H9 (cell line): ENCODE data around the gene TSPYL2. TPM values are rescaled to one million over a fixed set of nuclear protein-coding genes. Genes with fewer than 3 reads are reported as not detected.

Experiments
- DNase-seq: peaks from one replicate; pipeline ENCODE4 v3.0.0-alpha.2; 2017
- H2AFZ ChIP-seq: one replicate; pipeline ENCODE4 v1.6.1; 2013; ENCODE audit warnings: mild to moderate bottlenecking, low read length, control low read depth, moderate library complexity
- H2AK5ac ChIP-seq: 2 replicates; pipeline ENCODE4 v1.6.1; 2013; ENCODE audit warnings: low read length, control low read depth, mixed read lengths; ENCODE audit not compliant: insufficient read length
- H2BK120ac ChIP-seq: one replicate; pipeline ENCODE4 v1.6.1; 2013; ENCODE audit warnings: low read depth, mild to moderate bottlenecking, low read length, control low read depth, inconsistent platforms; ENCODE audit not compliant: poor library complexity, severe bottlenecking
- H2BK12ac ChIP-seq: 2 replicates; pipeline ENCODE4 v1.6.1; 2013; ENCODE audit warnings: low read length, control low read depth, mixed read lengths, low read depth; ENCODE audit not compliant: insufficient read length
- H2BK15ac ChIP-seq: 2 replicates; pipeline ENCODE4 v1.6.1; 2013; ENCODE audit warnings: low read depth, low read length, control low read depth
- H2BK20ac ChIP-seq: one replicate; pipeline ENCODE4 v1.6.1; 2013; ENCODE audit warnings: low read depth, mild to moderate bottlenecking, low read length, control low read depth, inconsistent platforms; ENCODE audit not compliant: poor library complexity, severe bottlenecking
- H2BK5ac ChIP-seq: 2 replicates; pipeline ENCODE4 v1.6.1; 2013; ENCODE audit warnings: low read length, control low read depth, mixed read lengths; ENCODE audit not compliant: insufficient read length
- H3K14ac ChIP-seq: 2 replicates; pipeline ENCODE4 v1.6.1; 2013; ENCODE audit warnings: low read length, control low read depth; ENCODE audit not compliant: insufficient read depth
- H3K18ac ChIP-seq: 2 replicates; pipeline ENCODE4 v1.6.1; 2013; ENCODE audit warnings: low read depth, mild to moderate bottlenecking, mixed read lengths, low read length, control low read depth; ENCODE audit not compliant: insufficient read length
- H3K23ac ChIP-seq: 2 replicates; pipeline ENCODE4 v1.6.1; 2013; ENCODE audit warnings: low read length, control low read depth, mixed read lengths, low read depth; ENCODE audit not compliant: insufficient read length
- H3K23me2 ChIP-seq: 2 replicates; pipeline ENCODE4 v1.6.1; 2013; ENCODE audit warnings: low read depth, mild to moderate bottlenecking, mixed read lengths, low read length, control low read depth; ENCODE audit not compliant: insufficient read length, poor library complexity, severe bottlenecking
- H3K27ac ChIP-seq: 2 replicates; pipeline ENCODE4 v1.5.1; 2013; ENCODE audit warnings: low read length, control low read depth, mixed read lengths, low read depth; ENCODE audit not compliant: insufficient read length
- H3K27me3 ChIP-seq: 2 replicates; pipeline ENCODE4 v1.6.1; 2013; ENCODE audit warnings: low read length, control low read depth, inconsistent platforms; ENCODE audit not compliant: insufficient read depth
- H3K4ac ChIP-seq: 2 replicates; pipeline ENCODE4 v1.6.1; 2013; ENCODE audit warnings: low read depth, mild to moderate bottlenecking, control low read depth, inconsistent platforms, low read length, moderate library complexity
- H3K4me1 ChIP-seq: 2 replicates; pipeline ENCODE4 v1.6.1; 2013; ENCODE audit warnings: low read length, control low read depth, inconsistent platforms; ENCODE audit not compliant: insufficient read depth
- H3K4me2 ChIP-seq: 2 replicates; pipeline ENCODE4 v1.6.1; 2013; ENCODE audit warnings: low read length, control low read depth, mixed read lengths; ENCODE audit not compliant: insufficient read length, insufficient read depth
- H3K56ac ChIP-seq: 2 replicates; pipeline ENCODE4 v1.6.1; 2013; ENCODE audit warnings: low read depth, mild to moderate bottlenecking, mixed read lengths, low read length, control low read depth; ENCODE audit not compliant: insufficient read length
- H3K79me1 ChIP-seq: 2 replicates; pipeline ENCODE4 v1.6.1; 2013; ENCODE audit warnings: low read depth, mild to moderate bottlenecking, moderate library complexity, low read length, control low read depth, inconsistent platforms; ENCODE audit not compliant: insufficient read depth, poor library complexity, severe bottlenecking
- H3K79me2 ChIP-seq: 2 replicates; pipeline ENCODE4 v1.6.1; 2013; ENCODE audit warnings: low read length, control low read depth, inconsistent platforms; ENCODE audit not compliant: insufficient read depth
- H3K9ac ChIP-seq: 2 replicates; pipeline ENCODE4 v1.6.1; 2013; ENCODE audit warnings: low read length, control low read depth, mixed read lengths; ENCODE audit not compliant: insufficient read length; ENCODE audit errors: extremely low read depth
- H3K9me3 ChIP-seq: one replicate; pipeline ENCODE4 v1.6.1; 2013; ENCODE audit warnings: low read depth, low read length, inconsistent platforms; ENCODE audit not compliant: control insufficient read depth
- H3T11ph ChIP-seq: one replicate; pipeline ENCODE4 v1.6.1; 2013; ENCODE audit warnings: mild to moderate bottlenecking, low read length, control low read depth, inconsistent platforms
- H4K20me1 ChIP-seq: one replicate; pipeline ENCODE4 v1.6.1; 2013; ENCODE audit not compliant: control insufficient read depth, insufficient read length, insufficient read depth
- H4K5ac ChIP-seq: 2 replicates; pipeline ENCODE4 v1.6.1; 2013; ENCODE audit warnings: low read depth, mild to moderate bottlenecking, mixed read lengths, low read length, control low read depth; ENCODE audit not compliant: insufficient read length
- H4K8ac ChIP-seq: replicated peaks from 2 replicates; pipeline ENCODE4 v1.6.1; 2013; ENCODE audit warnings: low read length, control low read depth, mixed read lengths, low read depth; ENCODE audit not compliant: insufficient read length
- H4K91ac ChIP-seq: 2 replicates; pipeline ENCODE4 v1.6.1; 2013; ENCODE audit warnings: low read depth, mild to moderate bottlenecking, moderate library complexity, mixed read lengths, low read length, control low read depth; ENCODE audit not compliant: insufficient read length
- H3K27ac Mint-ChIP-seq, 3 experiments: 2 replicates in 2 of 3; 3 replicates in 1 of 3; pipeline ENCODE4 v1.8.0; 2020 to 2021; ENCODE audit warnings: mixed read lengths in 3 of 3, mild to moderate bottlenecking in 1 of 3, moderate library complexity in 1 of 3
- H3K27me3 Mint-ChIP-seq: 2 replicates; pipeline ENCODE4 v1.8.0; 2021; ENCODE audit warnings: low read depth, mild to moderate bottlenecking, moderate library complexity, mixed read lengths
- H3K36me3 Mint-ChIP-seq, 3 experiments: 2 replicates in 2 of 3; 3 replicates in 1 of 3; pipeline ENCODE4 v1.8.0; 2020 to 2021; ENCODE audit warnings: low read depth in 3 of 3, mixed read lengths in 3 of 3; ENCODE audit not compliant: insufficient read depth in 1 of 3
- H3K4me1 Mint-ChIP-seq, 2 experiments: 2 replicates each; pipeline ENCODE4 v1.8.0; 2020; ENCODE audit warnings: mixed read lengths in 2 of 2
- H3K4me3 Mint-ChIP-seq, 2 experiments: 2 replicates in 1 of 2; 3 replicates in 1 of 2; pipeline ENCODE4 v1.8.0; 2020 to 2021; ENCODE audit warnings: mild to moderate bottlenecking in 2 of 2, mixed read lengths in 2 of 2, moderate library complexity in 1 of 2
- H3K9me3 Mint-ChIP-seq, 2 experiments: 2 replicates in 1 of 2; 3 replicates in 1 of 2; pipeline ENCODE4 v1.8.0; 2020; ENCODE audit warnings: mild to moderate bottlenecking in 2 of 2, mixed read lengths in 2 of 2, moderate library complexity in 1 of 2
- WGBS: extraction: QIAGEN DNeasy Blood & Tissue Kit; methylation state at CpG from one replicate; pipeline ENCODE4 v1.1.7; 2013; ENCODE audit warnings: missing lambda C conversion rate, low lambda C conversion rate, mixed read lengths; ENCODE audit not compliant: insufficient read length; ENCODE audit errors: extremely low coverage; 5-methylcytosine and 5-hydroxymethylcytosine counted together
- total RNA-seq: library from RNA; stranded (reverse); gene quantifications from 2 replicates; pipeline ENCODE4 v1.2.1, GENCODE V29; 2021
- TF ChIP-seq, protein P1 (sequence below): fragments of 200-600 bp; sonication (generic); conservative IDR thresholded peaks from 3 replicates; pipeline ENCODE4 v1.8.0; 2021; ENCODE audit warnings: antibody characterized with exemption, mild to moderate bottlenecking

The TSPYL2 gene
- total RNA-seq, 1 experiment from 2014 or later = 24.6 TPM

DNA sequence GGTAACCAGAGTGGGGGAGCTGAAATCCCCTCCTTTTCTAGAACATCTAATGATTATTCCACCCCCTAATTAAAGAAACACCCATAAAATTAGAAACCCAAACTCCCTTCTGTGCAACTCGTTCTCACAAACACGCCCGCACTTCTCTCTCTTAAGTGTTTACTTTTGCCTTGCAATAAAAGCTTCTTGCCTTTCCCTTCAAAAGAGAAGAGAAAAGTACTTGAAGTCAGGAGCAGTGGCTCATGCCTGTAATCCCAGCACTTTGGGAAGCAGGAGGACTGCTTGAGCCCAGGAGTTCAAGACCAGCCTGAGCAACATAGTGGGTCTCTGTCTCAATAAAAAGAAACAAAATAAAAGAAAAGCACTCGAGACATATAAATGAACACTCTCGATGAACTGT lies 37.2 kb upstream of the TSPYL2 start:
- Histone ChIP-seq H3K14ac (no peak overlapping the region), H2AFZ (no peak overlapping the region), H3K9ac (no peak overlapping the region), H2BK5ac (no peak overlapping the region), H4K8ac (no peak overlapping the region), H2BK15ac (no peak overlapping the region), H3K9me3 (peaks cover under 1% of the 10 kb centered on the region), H4K5ac (no peak overlapping the region), H3K4ac (no peak overlapping the region), H3K23me2 (peaks cover 9% of the 10 kb centered on the region), H3K4me1 (no peaks in the 10 kb centered on the region), H2AK5ac (no peak overlapping the region), H3K23ac (no peak overlapping the region), H3K79me2 (no peaks in the 10 kb centered on the region), H3T11ph (no peak overlapping the region), H3K79me1 (no peaks in the 10 kb centered on the region), H3K27me3 (no peaks in the 10 kb centered on the region), H2BK12ac (no peak overlapping the region), H4K20me1 (no peaks in the 10 kb centered on the region), H3K18ac (no peak overlapping the region), H2BK20ac (no peak overlapping the region), H4K91ac (no peak overlapping the region), H2BK120ac (no peak overlapping the region), H3K4me2 (no peak overlapping the region), H3K56ac (no peak overlapping the region), H3K27ac (no peak overlapping the region)
- no CpG with 5 or more reads among the region's 5 CpGs for WGBS
- peaks cover 54 to 63% of the 10 kb centered on the region in 2 experiments for H3K9me3 Mint-ChIP-seq
- no peak for DNase-seq
- TF ChIP-seq, protein P1, sequence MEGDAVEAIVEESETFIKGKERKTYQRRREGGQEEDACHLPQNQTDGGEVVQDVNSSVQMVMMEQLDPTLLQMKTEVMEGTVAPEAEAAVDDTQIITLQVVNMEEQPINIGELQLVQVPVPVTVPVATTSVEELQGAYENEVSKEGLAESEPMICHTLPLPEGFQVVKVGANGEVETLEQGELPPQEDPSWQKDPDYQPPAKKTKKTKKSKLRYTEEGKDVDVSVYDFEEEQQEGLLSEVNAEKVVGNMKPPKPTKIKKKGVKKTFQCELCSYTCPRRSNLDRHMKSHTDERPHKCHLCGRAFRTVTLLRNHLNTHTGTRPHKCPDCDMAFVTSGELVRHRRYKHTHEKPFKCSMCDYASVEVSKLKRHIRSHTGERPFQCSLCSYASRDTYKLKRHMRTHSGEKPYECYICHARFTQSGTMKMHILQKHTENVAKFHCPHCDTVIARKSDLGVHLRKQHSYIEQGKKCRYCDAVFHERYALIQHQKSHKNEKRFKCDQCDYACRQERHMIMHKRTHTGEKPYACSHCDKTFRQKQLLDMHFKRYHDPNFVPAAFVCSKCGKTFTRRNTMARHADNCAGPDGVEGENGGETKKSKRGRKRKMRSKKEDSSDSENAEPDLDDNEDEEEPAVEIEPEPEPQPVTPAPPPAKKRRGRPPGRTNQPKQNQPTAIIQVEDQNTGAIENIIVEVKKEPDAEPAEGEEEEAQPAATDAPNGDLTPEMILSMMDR = no peak
- peaks cover 3% of the 10 kb centered on the region for H3K27me3 Mint-ChIP-seq
- H3K27ac Mint-ChIP-seq = no peak overlapping the region
- H3K36me3 Mint-ChIP-seq = peaks cover 0 to 1% (median 0%) of the 10 kb centered on the region in 3 experiments; a peak in 1 of 7 replicates
- no peak overlapping the region for H3K4me3 Mint-ChIP-seq
- peaks cover 5 to 15% of the 10 kb centered on the region in 2 experiments for H3K4me1 Mint-ChIP-seq
